Endothelial cell of umbilical vein (primary cell): ENCODE results near the gene LAMB1. TPM values are rescaled to one million over a fixed set of nuclear protein-coding genes. Genes with fewer than 3 reads are reported as not detected.

Source experiments
- BruUV-seq: library from RNA; stranded (reverse); fragments of 400-500 nt; replicated peaks from 2 replicates; lab custom pipeline; 2021; lab: Mats Ljungman, UMichigan
- CTCF ChIA-PET: fragments of 300-600, 350-600 bp; sonication (Branson Sonifier 250); formaldehyde crosslinking; loops from one replicate; lab custom pipeline; 2021; ENCODE audit warnings: antibody characterized with exemption, inconsistent platforms; lab: Charles Lee
- POLR2A ChIA-PET: fragments of 300-600, 350-600 bp; sonication (Branson Sonifier 250); formaldehyde crosslinking; loops from one replicate; lab custom pipeline; 2021; ENCODE audit warnings: antibody characterized with exemption, inconsistent platforms; lab: Charles Lee
- DNase-seq: peaks from one replicate; pipeline ENCODE4 v3.0.0-alpha.2; 2011; ENCODE audit warnings: low read depth, low spot score
- FAIRE-seq: peaks from 2 replicates; lab custom pipeline; 2011; peaks lifted over from hg19 to GRCh38; lab: Jason Lieb, UNC
- H2AFZ ChIP-seq: 2 replicates; pipeline ENCODE4 v1.6.0; 2012; ENCODE audit warnings: low read depth, low read length, control low read depth, inconsistent platforms
- H3K27ac ChIP-seq: 2 replicates; pipeline ENCODE4 v1.5.1; 2011; ENCODE audit warnings: low read depth, mild to moderate bottlenecking, control low read depth, low read length, moderate library complexity; ENCODE audit not compliant: insufficient read depth
- H3K27me3 ChIP-seq, 2 experiments: 2 replicates each; pipeline versions ENCODE4 v1.6.0 to v1.6.1; 2011; ENCODE audit warnings: low read length in 2 of 2, mixed read lengths in 1 of 2; ENCODE audit not compliant: control insufficient read depth in 2 of 2, insufficient read depth in 2 of 2
- H3K36me3 ChIP-seq, 2 experiments: 2 replicates in 1 of 2; 3 replicates in 1 of 2; pipeline ENCODE4 v1.5.1; 2011; ENCODE audit warnings: low read length in 2 of 2, mild to moderate bottlenecking in 1 of 2, moderate library complexity in 1 of 2; ENCODE audit not compliant: control insufficient read depth in 2 of 2, insufficient read depth in 2 of 2; ENCODE audit errors: extremely low read depth in 1 of 2
- H3K4me1 ChIP-seq: 3 replicates; pipeline ENCODE4 v1.5.1; 2011; ENCODE audit warnings: mild to moderate bottlenecking, low read length; ENCODE audit not compliant: control insufficient read depth, insufficient read depth; ENCODE audit errors: extremely low read depth
- H3K4me2 ChIP-seq: 2 replicates; pipeline ENCODE4 v1.6.1; 2011; ENCODE audit warnings: low read length, control low read depth, mixed read lengths; ENCODE audit not compliant: insufficient read depth
- H3K4me3 ChIP-seq, 3 experiments: fragments of 200-600 bp in 1 of 3; sonication (generic), shearing (Covaris generic) in 1 of 3; replicated peaks in 1 of 3; 2 replicates each; pipeline ENCODE4 v1.5.1; 2011 to 2016; ENCODE audit warnings: control low read depth in 3 of 3, low read length in 3 of 3, mild to moderate bottlenecking in 2 of 3, inconsistent platforms in 1 of 3, low read depth in 1 of 3, moderate library complexity in 1 of 3; ENCODE audit not compliant: insufficient read depth in 1 of 3
- H3K79me2 ChIP-seq: 2 replicates; pipeline ENCODE4 v1.6.0; 2012; ENCODE audit warnings: low read length, inconsistent platforms; ENCODE audit not compliant: control insufficient read depth, insufficient read depth
- H3K9ac ChIP-seq: replicated peaks from 2 replicates; pipeline ENCODE3; 2011; ENCODE audit warnings: low read length, control low read depth; ENCODE audit not compliant: insufficient read depth; ENCODE audit errors: extremely low read depth
- H3K9me1 ChIP-seq: replicated peaks from 3 replicates; pipeline ENCODE4 v1.6.0; 2011; ENCODE audit warnings: mild to moderate bottlenecking, low read length; ENCODE audit not compliant: control insufficient read depth, insufficient read depth; ENCODE audit errors: extremely low read depth
- H3K9me3 ChIP-seq: replicated peaks from 2 replicates; pipeline ENCODE4 v1.5.1; 2012; ENCODE audit warnings: low read length, inconsistent platforms; ENCODE audit not compliant: control insufficient read depth, insufficient read depth
- H4K20me1 ChIP-seq: replicated peaks from 2 replicates; pipeline ENCODE3; 2011; ENCODE audit warnings: mild to moderate bottlenecking, low read length; ENCODE audit not compliant: control insufficient read depth, insufficient read depth; ENCODE audit errors: extremely low read depth
- CTCF ChIP-seq, 2 donors: IDR thresholded peaks; 1 replicate in 1 of 2; 2 replicates in 1 of 2; pipeline ENCODE4 v1.5.1; 2011; ENCODE audit warnings: low read length in 2 of 2, mild to moderate bottlenecking in 2 of 2, moderate library complexity in 2 of 2, control low read depth in 1 of 2, inconsistent platforms in 1 of 2, low read depth in 1 of 2; ENCODE audit not compliant: insufficient read depth in 1 of 2; ENCODE audit errors: extremely low read depth in 1 of 2
- EZH2 ChIP-seq: IDR thresholded peaks from 2 replicates; pipeline ENCODE4 v1.6.1; 2012; ENCODE audit warnings: borderline replicate concordance, low read depth, mild to moderate bottlenecking, moderate library complexity, low read length, inconsistent platforms; ENCODE audit not compliant: severe bottlenecking
- FOS ChIP-seq: IDR thresholded peaks from 2 replicates; pipeline ENCODE4 v1.6.1; 2011; ENCODE audit warnings: mild to moderate bottlenecking, low read length, moderate library complexity, borderline replicate concordance; ENCODE audit not compliant: insufficient read depth
- GATA2 ChIP-seq: IDR thresholded peaks from 2 replicates; pipeline ENCODE4 v1.7.0; 2011; ENCODE audit warnings: low read depth, mild to moderate bottlenecking, moderate library complexity, mixed read lengths, low read length; ENCODE audit not compliant: insufficient read length, insufficient read depth
- JUN ChIP-seq: IDR thresholded peaks from 2 replicates; pipeline ENCODE4 v1.6.1; 2011; ENCODE audit warnings: borderline replicate concordance, low read depth; ENCODE audit not compliant: insufficient read length, insufficient read depth
- MAX ChIP-seq: IDR thresholded peaks from 2 replicates; pipeline ENCODE4 v1.6.1; 2011; ENCODE audit not compliant: insufficient read depth, insufficient read length
- MYC ChIP-seq: IDR thresholded peaks from one replicate; pipeline ENCODE4 v1.6.1; 2011; ENCODE audit warnings: mild to moderate bottlenecking, low read depth, low read length
- POLR2A ChIP-seq: IDR thresholded peaks from 2 replicates; pipeline ENCODE4 v1.6.1; 2012; ENCODE audit warnings: low read depth, mild to moderate bottlenecking, control low read depth, low read length
- POLR2AphosphoS5 ChIP-seq: IDR thresholded peaks from 2 replicates; pipeline ENCODE4 v1.6.1; 2012; ENCODE audit warnings: low read depth, mild to moderate bottlenecking, control low read depth, low read length, moderate library complexity; ENCODE audit not compliant: insufficient read depth
- dilution Hi-C: fragments of 300-500 bp; cut with MboI; formaldehyde crosslinking; loops from one replicate; pipeline ENCODE4 v1.15.0; 2019; ENCODE audit warnings: low sequenced_read_pairs; ENCODE audit not compliant: extremely low pct_ligation_motif_present
- intact Hi-C: fragments of 100-400 bp; cut with micrococcal nuclease; formaldehyde crosslinking; loops from one replicate; pipeline ENCODE4 v1.10.0; 2022
- polyA plus RNA-seq, 4 experiments: library from polyadenylated mRNA; depleted of rRNA in 3 of 4; stranded (reverse) in 3 of 4; unstranded in 1 of 4; fragments of >200 nt; gene quantifications; 2 replicates each; pipeline versions ENCODE4 v1.2.1 to v1.2.3, GENCODE V29; 2011 to 2012; ENCODE audit warnings: missing spikeins in 1 of 4
- total RNA-seq: library from RNA; stranded (reverse); gene quantifications from 2 replicates; pipeline ENCODE4 v1.2.3, GENCODE V29; 2021

The LAMB1 gene
- total and polyA plus RNA-seq, 2 donors (not counting 3 experiments of a cell fraction or from before 2014, with no cell fraction given): 588 to 703 TPM

- no peaks in the 10 kb centered on the region for H4K20me1 ChIP-seq
- H3K4me1 ChIP-seq: peaks cover 72% of the 10 kb centered on the region
- H3K9ac ChIP-seq: peak overlapping the region; percentile 88
- H3K27ac ChIP-seq: peak overlapping the region; percentile 99
- dilution Hi-C loops (no loop called here), intact Hi-C loops (loop anchor here (1.0 to 10.0 kb wide), 5 partner anchors 8 to 251 kb away; partner anchors contain the start of genes CBLL1 and LAMB1)
- no peaks in the 10 kb centered on the region for H3K27me3 ChIP-seq
- H3K79me2 ChIP-seq: peaks cover 63% of the 10 kb centered on the region
- H3K9me3 ChIP-seq: no peaks in the 10 kb centered on the region
- peak overlapping the region; percentile 73 for H3K4me2 ChIP-seq
- TF ChIP-seq POLR2A (peak; percentile 55), FOS (peak; percentile 99), JUN (peak; percentile 89), CTCF (IDR thresholded peaks at IDR 0.05; ENCODE audit: extremely low read depth in 1 of 2, insufficient read depth in 1 of 2, low read depth in 1 of 2, low read length in 2 of 2) (no peak), EZH2 (no peak), POLR2AphosphoS5 (peak; percentile 88), MYC (no peak), GATA2 (peak; percentile 79), MAX (no peak)
- H3K36me3 ChIP-seq: peaks cover 22 to 44% of the 10 kb centered on the region in 2 experiments
- CTCF ChIA-PET: interaction anchor here (1.0 to 13.4 kb wide), 6 partner anchors 9 to 151 kb away, joined by 3 to 284 read pairs (median 6); no protein-coding TSS in a partner anchor
- POLR2A ChIA-PET: interaction anchor here (0.7 to 1.2 kb wide), 5 partner anchors 8 to 46 kb away, joined by 3 to 4 read pairs (median 3); no protein-coding TSS in a partner anchor
- no peak overlapping the region for H2AFZ ChIP-seq
- FAIRE-seq (peak; percentile 89), DNase-seq (peak; percentile 99)
- no peaks in the 10 kb centered on the region for H3K9me1 ChIP-seq
- peak overlapping the region in 1 of 3 experiments; percentile 30 for H3K4me3 ChIP-seq
- TSS peak; percentile 8 for BruUV-seq
Observed at GRCh38 chr7:107995184-107996071, 7.5 kb downstream of the LAMB1 start.
